Common myeloid progenitor, CD34-positive (primary cell): ENCODE results near the gene CDPF1.
A peak's percentile ranks its signal among the peaks of the same experiment; 100 is the strongest.

Experiments used
- CTCF ChIA-PET: fragments of 350-600 bp; sonication (Branson Sonifier 250); formaldehyde crosslinking; loops from one replicate; lab custom pipeline; 2021; ENCODE audit warnings: antibody characterized with exemption; lab: Charles Lee
- POLR2A ChIA-PET: fragments of 350-600 bp; sonication (Branson Sonifier 250); formaldehyde crosslinking; loops from one replicate; lab custom pipeline; 2021; ENCODE audit warnings: antibody characterized with exemption; lab: Charles Lee
- DNase-seq, 3 donors: peaks; one replicate each; pipeline versions ENCODE4 v3.0.0 to v3.0.0-alpha.2; 2013
- H3K27ac ChIP-seq, 2 experiments: 1 replicate in 1 of 2; 2 replicates in 1 of 2; pipeline ENCODE4 v1.7.0; 2013; ENCODE audit warnings: inconsistent platforms in 2 of 2, low read length in 2 of 2, mild to moderate bottlenecking in 2 of 2, low read depth in 1 of 2, moderate library complexity in 1 of 2; ENCODE audit not compliant: severe bottlenecking in 2 of 2, insufficient read depth in 1 of 2, poor library complexity in 1 of 2
- H3K27me3 ChIP-seq, 5 experiments: replicated peaks in 2 of 5; 1 replicate in 3 of 5; 2 replicates in 2 of 5; pipeline versions ENCODE4 v1.6.1 to v1.7.0; 2013; ENCODE audit warnings: low read length in 4 of 5, mild to moderate bottlenecking in 2 of 5, moderate library complexity in 2 of 5, inconsistent platforms in 1 of 5; ENCODE audit not compliant: insufficient read depth in 5 of 5, control insufficient read depth in 4 of 5
- H3K36me3 ChIP-seq, 4 experiments: 1 replicate in 2 of 4; 2 replicates in 2 of 4; pipeline versions ENCODE4 v1.6.1 to v1.7.0; 2013; ENCODE audit warnings: low read length in 3 of 4, control low read depth in 1 of 4, mild to moderate bottlenecking in 1 of 4; ENCODE audit not compliant: control insufficient read depth in 4 of 4, insufficient read depth in 4 of 4
- H3K4me1 ChIP-seq, 4 experiments: 1 replicate in 3 of 4; 2 replicates in 1 of 4; pipeline versions ENCODE4 v1.6.1 to v1.7.1; 2013; ENCODE audit warnings: low read length in 3 of 4, mild to moderate bottlenecking in 3 of 4, control low read depth in 1 of 4, inconsistent platforms in 1 of 4, moderate library complexity in 1 of 4; ENCODE audit not compliant: control insufficient read depth in 4 of 4, insufficient read depth in 4 of 4; ENCODE audit errors: control extremely low read depth in 1 of 4
- H3K4me3 ChIP-seq, 7 experiments: 1 replicate in 4 of 7; 2 replicates in 3 of 7; pipeline versions ENCODE4 v1.5.1 to v1.7.0; 2013; ENCODE audit warnings: mild to moderate bottlenecking in 7 of 7, low read length in 6 of 7, moderate library complexity in 6 of 7, inconsistent platforms in 2 of 7, low read depth in 2 of 7, control low read depth in 1 of 7; ENCODE audit not compliant: insufficient read depth in 4 of 7, control insufficient read depth in 1 of 7; ENCODE audit errors: extremely low read depth in 1 of 7
- H3K9me3 ChIP-seq, 5 experiments: 1 replicate in 4 of 5; 2 replicates in 1 of 5; pipeline versions ENCODE4 v1.6.1 to v1.7.1; 2013; ENCODE audit warnings: low read length in 4 of 5, mild to moderate bottlenecking in 2 of 5, inconsistent platforms in 1 of 5, low read depth in 1 of 5, moderate library complexity in 1 of 5; ENCODE audit not compliant: control insufficient read depth in 4 of 5, insufficient read depth in 2 of 5; ENCODE audit errors: control extremely low read depth in 1 of 5
- WGBS: methylation state at CpG from one replicate; pipeline ENCODE4 v1.1.5; 2013; ENCODE audit not compliant: insufficient coverage; 5-methylcytosine and 5-hydroxymethylcytosine counted together

Gene CDPF1

DNA sequence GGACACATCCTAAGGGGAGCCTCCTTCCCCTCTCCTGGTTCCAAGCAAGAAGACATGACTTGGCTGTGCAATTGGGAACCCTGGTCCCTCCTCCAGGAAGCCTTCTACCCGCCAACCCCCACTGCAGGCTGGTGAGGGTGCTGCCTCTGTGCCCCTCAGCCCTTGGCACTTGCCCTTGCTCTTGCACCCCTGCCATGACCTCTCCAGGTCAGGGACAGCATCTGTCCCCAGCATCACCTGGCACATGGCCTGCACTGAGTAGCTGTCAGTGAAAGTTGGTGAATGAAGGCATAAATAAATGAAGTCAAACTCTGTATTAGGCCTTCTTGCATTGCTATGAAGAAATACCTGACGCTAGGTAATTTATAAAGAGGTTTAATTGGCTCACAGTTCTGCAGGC lies 44.7 kb upstream of the CDPF1 start:
- Histone ChIP-seq H3K4me1 (peaks cover 5 to 53% (median 37%) of the 10 kb centered on the region in 4 experiments), H3K27me3 (no peaks in the 10 kb centered on the region), H3K9me3 (peaks cover 0 to 3% (median 0%) of the 10 kb centered on the region in 5 experiments), H3K4me3 (no peak overlapping the region), H3K36me3 (peaks cover 0 to 30% (median 11%) of the 10 kb centered on the region in 4 experiments), H3K27ac (no peak overlapping the region)
- no peak for DNase-seq
- WGBS: 100% methylated on average over 2 of the region's 2 CpGs
- ChIA-PET POLR2A (no interaction called here), CTCF (interaction anchor here (1.7 kb wide), 1 partner anchor 20 kb away, joined by 7 read pairs; no protein-coding TSS in a partner anchor)

DNA sequence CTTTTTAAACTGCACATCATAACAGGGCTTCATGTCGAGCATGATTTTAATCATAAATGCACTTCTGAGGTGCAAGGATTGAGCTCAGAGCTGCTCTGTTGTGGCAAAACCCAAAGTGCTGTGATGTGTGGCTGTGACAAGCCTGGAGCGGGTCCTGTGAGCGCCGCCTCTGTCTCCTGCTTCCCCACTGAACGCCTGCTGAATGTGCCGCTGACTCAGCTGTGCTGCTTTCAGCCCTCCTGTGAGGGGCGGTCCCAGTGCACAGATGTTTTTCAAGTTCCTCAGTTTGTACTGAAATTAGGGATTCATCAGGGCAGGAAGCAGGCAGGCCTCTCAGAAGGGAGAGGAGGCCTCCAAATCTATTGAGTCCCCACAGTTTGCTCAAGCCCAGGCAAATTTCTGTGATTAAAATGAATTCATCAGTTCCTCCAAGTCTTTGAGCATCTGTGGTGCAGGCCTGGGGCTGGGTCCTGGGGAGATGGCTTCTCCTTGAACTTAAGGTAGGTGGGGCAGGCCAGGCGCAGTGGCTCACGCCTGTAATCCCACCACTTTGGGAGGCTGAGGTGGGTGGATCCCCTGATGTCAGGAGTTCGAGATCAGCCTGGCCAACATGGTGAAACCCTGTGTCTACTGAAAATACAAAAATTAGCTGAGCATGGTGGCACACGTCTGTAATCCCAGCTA lies 43.6 kb upstream of the CDPF1 start:
- H3K4me3 ChIP-seq: peak overlapping the region in 1 of 7 experiments; percentile 19
- CTCF ChIA-PET: interaction anchor here (0.6 to 0.9 kb wide), 4 partner anchors 13 to 255 kb away, joined by 3 to 4 read pairs (median 3); partner anchors contain the start of gene PKDREJ
- H3K36me3 ChIP-seq: peaks cover 0 to 25% (median 11%) of the 10 kb centered on the region in 4 experiments
- H3K9me3 ChIP-seq: peaks cover 0 to 3% (median 0%) of the 10 kb centered on the region in 5 experiments
- H3K27ac ChIP-seq: no peak overlapping the region
- WGBS: 41% methylated on average over 10 of the region's 11 CpGs
- H3K4me1 ChIP-seq: peaks cover 5 to 64% (median 41%) of the 10 kb centered on the region in 4 experiments
- H3K27me3 ChIP-seq: no peaks in the 10 kb centered on the region
- POLR2A ChIA-PET: interaction anchor here (0.7 kb wide), 1 partner anchor 28 kb away, joined by 7 read pairs; no protein-coding TSS in a partner anchor
- peak; percentile 54 to 86 (median 84) for DNase-seq

- ChIA-PET POLR2A (no interaction called here), CTCF (no interaction called here)
- 92% methylated on average over 14 of the region's 14 CpGs for WGBS
- Histone ChIP-seq H3K4me1 (peaks cover 4 to 70% (median 50%) of the 10 kb centered on the region in 4 experiments), H3K27ac (no peak overlapping the region), H3K4me3 (no peak overlapping the region), H3K9me3 (peaks cover 0 to 3% (median 0%) of the 10 kb centered on the region in 5 experiments), H3K36me3 (peaks cover 0 to 22% (median 11%) of the 10 kb centered on the region in 4 experiments), H3K27me3 (no peaks in the 10 kb centered on the region)
- DNase-seq: no peak
These were observed 42.6 kb upstream of the CDPF1 start for GRCh38 chr22:46292732-46293131.

DNA sequence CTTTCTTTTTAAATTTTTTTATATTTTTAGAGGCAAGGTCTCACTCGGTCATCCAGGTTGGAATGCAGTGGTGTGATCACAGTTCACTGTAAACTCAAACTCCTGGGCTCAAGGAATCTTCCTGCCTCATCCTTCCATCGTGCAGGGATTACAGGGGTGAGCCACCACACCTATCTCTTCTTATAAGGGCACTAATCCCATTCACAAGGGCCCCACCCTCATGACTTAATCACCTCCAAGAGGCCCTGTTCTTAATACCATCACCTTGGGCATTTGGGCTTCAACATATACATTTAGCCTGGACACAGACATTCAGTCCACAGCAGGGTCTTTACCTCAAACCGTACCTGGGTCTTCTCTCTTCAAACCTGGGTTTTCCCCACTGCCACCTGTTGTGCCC lies 42.1 kb upstream of the CDPF1 start:
- ChIA-PET CTCF (no interaction called here), POLR2A (no interaction called here)
- DNase-seq: no peak
- Histone ChIP-seq H3K4me1 (peaks cover 3 to 70% (median 51%) of the 10 kb centered on the region in 4 experiments), H3K27me3 (no peaks in the 10 kb centered on the region), H3K4me3 (no peak overlapping the region), H3K36me3 (peaks cover 0 to 25% (median 11%) of the 10 kb centered on the region in 4 experiments), H3K27ac (no peak overlapping the region), H3K9me3 (peaks cover 0 to 3% (median 0%) of the 10 kb centered on the region in 5 experiments)
- WGBS: 100% methylated on average over 3 of the region's 3 CpGs

DNA sequence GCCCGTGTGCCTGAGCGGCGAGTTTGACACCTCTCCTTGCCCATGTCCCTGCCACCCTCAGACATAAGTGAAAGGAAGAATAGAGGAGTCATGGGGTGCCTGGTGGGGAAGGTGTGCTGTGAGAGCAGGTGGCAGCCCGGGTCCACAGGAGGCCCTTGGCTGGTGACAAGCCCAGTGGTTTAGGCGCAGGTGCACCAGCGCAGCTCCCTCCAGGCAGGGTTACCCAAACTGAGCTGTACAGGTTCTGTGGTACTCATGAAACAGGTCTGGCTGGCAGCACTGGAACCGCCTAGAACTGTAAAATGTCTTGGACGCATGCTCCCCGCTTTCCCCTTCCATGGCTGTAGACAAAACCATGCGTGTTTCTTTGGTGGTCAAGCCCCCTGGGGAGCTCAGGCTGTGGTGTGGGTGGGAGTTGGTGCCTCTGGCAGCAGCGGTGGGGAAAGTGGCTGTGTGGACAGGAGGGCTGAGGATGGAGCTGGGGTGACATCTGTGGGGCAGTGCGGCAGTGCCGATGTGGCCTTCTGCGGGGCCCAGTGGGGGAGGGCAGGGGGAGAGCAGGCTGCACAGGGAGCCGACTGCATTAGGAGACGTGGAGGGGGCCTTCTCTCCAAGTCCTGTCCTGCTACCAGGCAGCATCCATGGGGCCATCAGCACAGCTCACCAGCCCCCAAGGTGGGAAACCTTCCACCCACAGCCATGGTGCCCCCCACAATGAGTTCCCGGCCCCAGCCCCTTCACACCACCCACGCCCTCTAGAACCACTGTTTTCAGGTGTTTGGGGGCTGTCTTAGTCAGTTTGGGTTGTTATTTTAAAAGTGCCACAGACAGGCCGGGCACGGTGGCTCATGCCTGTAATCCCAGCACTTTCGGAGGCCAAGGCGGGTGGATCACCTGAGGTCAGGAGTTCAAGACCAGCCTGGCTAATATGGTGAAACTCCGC lies 41.0 kb upstream of the CDPF1 start:
- no peak overlapping the region for H3K27ac ChIP-seq
- 99% methylated on average over 11 of the region's 23 CpGs for WGBS
- no peak for DNase-seq
- peaks cover 3 to 69% (median 47%) of the 10 kb centered on the region in 4 experiments for H3K4me1 ChIP-seq
- H3K4me3 ChIP-seq: no peak overlapping the region
- H3K9me3 ChIP-seq: peaks cover 0 to 3% (median 0%) of the 10 kb centered on the region in 5 experiments
- H3K27me3 ChIP-seq: no peaks in the 10 kb centered on the region
- ChIA-PET POLR2A (no interaction called here), CTCF (interaction anchor here (1.0 to 1.8 kb wide), 2 partner anchors 22 to 28 kb away, joined by 3 to 4 read pairs; partner anchors contain the start of gene PKDREJ)
- peaks cover 0 to 33% (median 14%) of the 10 kb centered on the region in 4 experiments for H3K36me3 ChIP-seq

GRCh38 chr22:46290121-46290842 lies 40.2 kb upstream of the CDPF1 start:
- no peak for DNase-seq
- Histone ChIP-seq H3K27ac (no peak overlapping the region), H3K27me3 (no peaks in the 10 kb centered on the region), H3K4me3 (no peak overlapping the region), H3K4me1 (peaks cover 3 to 60% (median 39%) of the 10 kb centered on the region in 4 experiments), H3K36me3 (peaks cover 0 to 37% (median 16%) of the 10 kb centered on the region in 4 experiments), H3K9me3 (peaks cover 0 to 3% (median 0%) of the 10 kb centered on the region in 5 experiments)
- WGBS: 95% methylated on average over 14 of the region's 17 CpGs
- CTCF ChIA-PET: interaction anchor here (1.0 to 1.8 kb wide), 2 partner anchors 23 to 27 kb away, joined by 3 to 4 read pairs; partner anchors contain the start of gene PKDREJ
- POLR2A ChIA-PET: no interaction called here
